ENCODE results near the gene SCGB1C2. TPM values are rescaled to one million over a fixed set of nuclear protein-coding genes. Genes with fewer than 3 reads are reported as not detected.
"Not testable (repeated sequence)": the region's sequence is repeated elsewhere in the genome, so short reads cannot be mapped to it uniquely, and the experiment has no call there.

Gene SCGB1C2
- total and polyA plus RNA-seq, 12 donors, result not detected

DNA sequence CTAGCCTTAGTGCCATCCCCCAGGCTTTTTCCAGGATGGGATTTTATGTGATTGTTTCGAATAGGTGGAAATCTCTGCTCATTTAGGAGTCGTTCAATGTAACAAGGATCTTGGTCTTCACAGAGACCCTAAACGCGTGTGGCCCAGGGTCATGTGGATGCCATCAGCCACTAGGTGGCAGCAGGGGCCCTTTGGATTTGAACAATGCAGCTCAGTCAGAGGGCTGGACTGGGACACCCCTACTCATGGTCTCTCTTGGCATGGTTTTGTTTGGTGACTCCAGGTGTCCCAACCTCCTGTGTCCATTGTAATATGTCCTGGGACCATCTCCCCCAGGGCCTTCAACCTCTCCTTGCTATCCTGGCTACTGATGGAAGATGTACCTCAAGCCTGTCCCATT lies 838 bp upstream of the SCGB1C2 start:
- H3K4me1 ChIP-seq (replicated peaks in 1 of 2); H3K9me3 ChIP-seq (replicated peaks in 1 of 3); intact Hi-C loops (cut with DNase I); H3K4me3 ChIP-seq; H3K27me3 ChIP-seq; H3K27ac ChIP-seq; H3K36me3 ChIP-seq (replicated peaks in 1 of 2): not testable (repeated sequence)
- TF ChIP-seq, protein P1, sequence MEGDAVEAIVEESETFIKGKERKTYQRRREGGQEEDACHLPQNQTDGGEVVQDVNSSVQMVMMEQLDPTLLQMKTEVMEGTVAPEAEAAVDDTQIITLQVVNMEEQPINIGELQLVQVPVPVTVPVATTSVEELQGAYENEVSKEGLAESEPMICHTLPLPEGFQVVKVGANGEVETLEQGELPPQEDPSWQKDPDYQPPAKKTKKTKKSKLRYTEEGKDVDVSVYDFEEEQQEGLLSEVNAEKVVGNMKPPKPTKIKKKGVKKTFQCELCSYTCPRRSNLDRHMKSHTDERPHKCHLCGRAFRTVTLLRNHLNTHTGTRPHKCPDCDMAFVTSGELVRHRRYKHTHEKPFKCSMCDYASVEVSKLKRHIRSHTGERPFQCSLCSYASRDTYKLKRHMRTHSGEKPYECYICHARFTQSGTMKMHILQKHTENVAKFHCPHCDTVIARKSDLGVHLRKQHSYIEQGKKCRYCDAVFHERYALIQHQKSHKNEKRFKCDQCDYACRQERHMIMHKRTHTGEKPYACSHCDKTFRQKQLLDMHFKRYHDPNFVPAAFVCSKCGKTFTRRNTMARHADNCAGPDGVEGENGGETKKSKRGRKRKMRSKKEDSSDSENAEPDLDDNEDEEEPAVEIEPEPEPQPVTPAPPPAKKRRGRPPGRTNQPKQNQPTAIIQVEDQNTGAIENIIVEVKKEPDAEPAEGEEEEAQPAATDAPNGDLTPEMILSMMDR (IDR thresholded peaks at IDR 0.05), result peak in 2 of 6 experiments; percentile 29 to 49
- 0 to 4% methylated on average over 2 to 3 of the region's 4 CpGs; no CpG with 5 or more reads in 2 of the 4 donors for WGBS, 4 donors
- peak; percentile 15 to 94 (median 74) for DNase-seq

DNA sequence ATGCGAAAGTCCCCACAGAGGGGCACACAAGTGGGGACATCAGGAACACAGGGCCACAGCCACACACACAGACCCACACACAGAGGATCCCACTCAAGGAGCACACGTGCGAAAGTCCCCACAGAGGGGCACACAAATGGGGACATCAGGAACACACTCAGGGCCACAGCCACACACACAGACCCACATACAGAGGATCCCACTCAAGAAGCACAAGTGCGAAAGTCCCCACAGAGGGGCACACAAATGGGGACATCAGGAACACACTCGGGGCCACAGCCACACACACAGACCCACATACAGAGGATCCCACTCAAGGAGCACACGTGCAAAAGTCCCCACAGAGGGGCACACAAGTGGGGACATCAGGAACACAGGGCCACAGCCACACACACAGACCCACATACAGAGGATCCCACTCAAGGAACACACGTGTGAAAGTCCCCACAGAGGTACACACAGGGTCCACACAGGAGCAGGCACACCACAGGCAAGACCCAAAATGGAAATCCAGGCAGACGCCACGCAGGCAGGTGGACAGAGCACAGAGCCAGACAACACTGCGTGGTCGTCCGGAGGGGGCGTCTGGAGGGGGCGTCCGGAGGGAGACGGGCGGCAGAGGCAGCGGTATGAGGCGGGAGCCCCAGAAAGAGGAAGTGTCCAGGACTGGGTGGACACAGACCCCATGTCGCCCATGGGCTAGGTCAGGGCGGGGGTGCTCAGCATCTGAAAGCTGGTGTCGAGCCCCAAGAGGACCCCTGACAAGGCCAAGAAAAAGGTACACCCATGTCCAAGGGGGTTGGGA lies 2.2 kb downstream of the SCGB1C2 start:
- DNase-seq, result peak in 3 of 7 donors; percentile 7 to 39 (median 17)
- not testable (repeated sequence) for H3K36me3 ChIP-seq (replicated peaks in 1 of 2); H3K27me3 ChIP-seq; H3K27ac ChIP-seq; H3K4me1 ChIP-seq (replicated peaks in 1 of 2); H3K4me3 ChIP-seq; H3K9me3 ChIP-seq (replicated peaks in 1 of 3)
- 58 to 84% (median 68%) methylated on average over 4 to 20 of the region's 22 CpGs for WGBS, 4 donors
- intact Hi-C loops (cut with DNase I), result loop anchor here in 1 of 2 donors (5.0 kb wide), 1 partner anchor 563 kb away; no protein-coding TSS in a partner anchor

DNA sequence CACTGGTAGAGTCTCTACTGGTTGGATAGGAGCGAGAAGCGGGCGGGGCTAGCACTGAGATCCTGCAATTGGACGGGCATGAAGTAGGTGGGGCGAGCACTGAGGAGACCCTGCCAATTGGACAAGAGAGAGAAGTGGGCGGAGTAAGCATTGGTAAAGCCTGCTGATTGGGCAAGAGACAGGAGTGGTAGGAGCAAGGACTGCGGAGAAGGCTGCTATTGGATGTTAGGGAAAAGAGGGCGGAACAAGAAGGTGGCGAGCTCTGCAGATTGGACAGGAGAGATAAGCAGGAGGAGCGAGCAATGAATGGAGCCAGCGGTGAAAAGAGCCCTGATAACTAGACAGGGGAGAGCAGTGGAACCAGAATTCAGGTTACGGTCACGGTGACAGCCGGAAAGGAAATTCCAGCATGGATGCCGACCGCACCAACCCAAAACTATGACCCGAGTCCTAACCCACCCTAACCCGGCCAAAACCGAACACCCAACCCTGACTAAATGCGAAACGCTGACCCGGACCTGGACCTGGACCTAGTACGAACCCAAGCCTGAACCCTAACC lies 4.8 kb downstream of the SCGB1C2 start:
- intact Hi-C loops (cut with DNase I), result loop anchor here in 1 of 2 donors (5.0 kb wide), 1 partner anchor 560 kb away; no protein-coding TSS in a partner anchor
- Histone ChIP-seq H3K27ac (no peak overlapping the region), H3K4me1 (replicated peaks in 1 of 2) (no peaks in the 10 kb centered on the region), H3K27me3 (no peaks in the 10 kb centered on the region), H3K4me3 (no peak overlapping the region), H3K9me3 (replicated peaks in 1 of 3) (no peaks in the 10 kb centered on the region), H3K36me3 (replicated peaks in 1 of 2) (no peaks in the 10 kb centered on the region)
- peak in 6 of 7 donors; percentile 15 to 74 (median 34) for DNase-seq
- TF ChIP-seq POLR2A (IDR thresholded peaks at IDR 0.05), result no peak
- TF ChIP-seq, protein P1 (IDR thresholded peaks at IDR 0.05), result no peak
- 87 to 93% (median 92%) methylated on average over 23 of the region's 23 CpGs for WGBS, 4 donors

DNA sequence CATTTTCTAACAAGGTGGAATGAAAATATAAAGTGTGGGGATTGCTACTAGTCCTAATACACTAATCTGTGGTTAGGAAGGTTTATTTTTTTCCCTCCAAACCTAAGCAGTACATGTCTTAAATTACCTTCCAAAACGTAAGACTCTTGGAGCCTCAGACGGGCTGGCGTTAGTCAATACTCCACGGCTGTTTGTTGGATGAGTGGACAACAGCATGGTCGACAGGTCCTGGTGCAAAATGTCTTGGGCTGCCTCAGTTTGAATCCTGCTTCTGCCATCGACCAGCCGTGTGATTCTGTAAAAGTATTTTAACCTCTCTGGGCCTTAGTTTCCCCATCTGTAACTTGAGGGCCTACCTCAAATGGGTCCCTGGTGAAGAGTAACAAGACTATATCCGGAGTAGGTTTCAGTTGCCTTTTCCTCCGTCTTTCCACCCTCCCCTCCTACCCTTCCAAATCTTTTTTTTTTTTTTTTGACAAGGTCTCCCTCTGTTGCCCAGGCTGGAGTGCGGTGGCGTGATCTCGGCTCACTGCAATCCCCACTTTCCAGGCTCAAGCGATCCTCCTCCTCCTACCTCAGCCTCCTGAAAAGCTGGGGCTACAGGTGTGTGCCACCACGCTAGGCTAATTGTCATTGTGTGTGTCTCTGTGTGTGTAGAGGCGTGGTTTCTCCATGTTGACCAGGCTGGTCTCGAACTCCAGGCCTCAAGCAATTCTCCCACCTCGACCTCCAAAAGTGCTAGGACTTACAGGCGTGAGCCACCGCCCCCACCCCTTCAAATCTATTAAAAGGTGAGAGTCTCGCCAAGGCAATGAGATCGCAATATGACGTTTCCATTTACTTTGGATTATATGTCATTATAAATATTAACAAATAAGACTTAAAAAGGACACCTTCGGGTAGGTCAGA lies 5.8 kb downstream of the SCGB1C2 start:
- no peaks in the 10 kb centered on the region for H3K27me3 ChIP-seq
- no peak overlapping the region for H3K4me3 ChIP-seq
- intact Hi-C loops (cut with DNase I), result loop anchor here in 1 of 2 donors (5.0 kb wide), 1 partner anchor 559 kb away; no protein-coding TSS in a partner anchor
- H3K27ac ChIP-seq, result no peak overlapping the region
- DNase-seq, result peak in 6 of 7 donors; percentile 1 to 56 (median 14)
- no peaks in the 10 kb centered on the region for H3K4me1 ChIP-seq (replicated peaks in 1 of 2)
- no peak for TF ChIP-seq POLR2A (IDR thresholded peaks at IDR 0.05)
- TF ChIP-seq, protein P1 (IDR thresholded peaks at IDR 0.05), result no peak
- 69 to 74% (median 72%) methylated on average over 22 to 23 of the region's 23 CpGs for WGBS, 4 donors
- H3K9me3 ChIP-seq (replicated peaks in 1 of 3), result no peaks in the 10 kb centered on the region
- no peaks in the 10 kb centered on the region for H3K36me3 ChIP-seq (replicated peaks in 1 of 2)
